NCI-H2107 (cell line): ENCODE measurements around the gene UBR7.
"Not testable (repeated sequence)": the region's sequence is repeated elsewhere in the genome, so short reads cannot be mapped to it uniquely, and the experiment has no call there.

Experiments
- DNase-seq: peaks from one replicate; lab custom pipeline; 2025; lab: John Stamatoyannopoulos, UW

The UBR7 gene

GRCh38 chr14:93206793-93207467, at the start of gene UBR7, which contains the start of gene GON7:
UBR7 (plus strand) TSS chr14:93207256; CDS start chr14:93207292, 36 bp downstream.
GON7 (minus strand) TSS chr14:93207065; CDS start chr14:93207037, 28 bp downstream.
- peak; percentile 99 for DNase-seq

GRCh38 chr14:93158349-93158748, 48.7 kb upstream of the UBR7 start:
- DNase-seq, result not testable (repeated sequence)

- not testable (repeated sequence) for DNase-seq
Observed at GRCh38 chr14:93159625-93160352, 47.3 kb upstream of the UBR7 start.

- DNase-seq, result no peak
Observed at GRCh38 chr14:93160353-93160801, 46.7 kb upstream of the UBR7 start.

GRCh38 chr14:93161411-93161940, 45.6 kb upstream of the UBR7 start:
- DNase-seq, result no peak

- no peak for DNase-seq
Observed at GRCh38 chr14:93163564-93163963, 43.5 kb upstream of the UBR7 start.

GRCh38 chr14:93165271-93166265, 41.5 kb upstream of the UBR7 start:
- DNase-seq, result not testable (repeated sequence)

GRCh38 chr14:93168610-93169009, 38.4 kb upstream of the UBR7 start:
- DNase-seq, result not testable (repeated sequence)

- DNase-seq, result not testable (repeated sequence)
Observed at GRCh38 chr14:93169619-93170018, 37.4 kb upstream of the UBR7 start.

GRCh38 chr14:93170141-93170540, 36.9 kb upstream of the UBR7 start:
- not testable (repeated sequence) for DNase-seq

GRCh38 chr14:93171376-93171775, 35.7 kb upstream of the UBR7 start:
- no peak for DNase-seq

- DNase-seq, result no peak
Observed at GRCh38 chr14:93173943-93174395, 33.1 kb upstream of the UBR7 start.

- DNase-seq, result not testable (repeated sequence)
Observed at GRCh38 chr14:93174731-93175130, 32.3 kb upstream of the UBR7 start.

- DNase-seq, result no peak
Observed at GRCh38 chr14:93175492-93175891, 31.6 kb upstream of the UBR7 start.

GRCh38 chr14:93183596-93184317, 23.3 kb upstream of the UBR7 start:
- no peak for DNase-seq

GRCh38 chr14:93184391-93185348, 22.4 kb upstream of the UBR7 start, which contains the start of the genes LYSET and MOAP1:
LYSET (plus strand) TSS chr14:93185317; CDS start chr14:93185406, 89 bp downstream.
MOAP1 (minus strand) TSS chr14:93184897; CDS start chr14:93184242, 655 bp downstream.
- DNase-seq, result peak; percentile 92

- no peak for DNase-seq
Observed at GRCh38 chr14:93185349-93185720, 21.7 kb upstream of the UBR7 start.

- no peak for DNase-seq
Observed at GRCh38 chr14:93186466-93186865, 20.6 kb upstream of the UBR7 start.

- no peak for DNase-seq
Observed at GRCh38 chr14:93186956-93187355, 20.1 kb upstream of the UBR7 start.
